ENCODE results near the gene TRAPPC4.

DNA sequence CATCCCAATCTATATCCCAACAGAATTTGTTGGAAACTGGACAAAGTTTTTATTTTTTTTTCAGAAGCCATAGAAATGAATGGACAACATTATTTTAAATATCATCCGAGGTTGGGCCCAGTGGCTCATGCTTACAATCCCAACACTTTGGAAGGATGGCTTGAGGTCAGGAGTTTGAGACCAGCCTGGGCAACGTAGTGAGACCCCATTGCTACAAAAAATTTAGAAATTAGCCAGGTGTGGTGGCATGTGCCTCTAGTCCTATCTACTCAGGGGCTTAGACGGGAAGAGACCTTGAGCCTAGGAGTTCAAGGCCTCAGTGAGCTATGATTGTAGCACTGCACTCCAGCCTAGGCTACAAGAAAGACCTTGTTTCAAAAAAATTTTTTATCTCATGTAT, 16.2 kb downstream of the TRAPPC4 start:
- TF ChIP-seq, protein P1, sequence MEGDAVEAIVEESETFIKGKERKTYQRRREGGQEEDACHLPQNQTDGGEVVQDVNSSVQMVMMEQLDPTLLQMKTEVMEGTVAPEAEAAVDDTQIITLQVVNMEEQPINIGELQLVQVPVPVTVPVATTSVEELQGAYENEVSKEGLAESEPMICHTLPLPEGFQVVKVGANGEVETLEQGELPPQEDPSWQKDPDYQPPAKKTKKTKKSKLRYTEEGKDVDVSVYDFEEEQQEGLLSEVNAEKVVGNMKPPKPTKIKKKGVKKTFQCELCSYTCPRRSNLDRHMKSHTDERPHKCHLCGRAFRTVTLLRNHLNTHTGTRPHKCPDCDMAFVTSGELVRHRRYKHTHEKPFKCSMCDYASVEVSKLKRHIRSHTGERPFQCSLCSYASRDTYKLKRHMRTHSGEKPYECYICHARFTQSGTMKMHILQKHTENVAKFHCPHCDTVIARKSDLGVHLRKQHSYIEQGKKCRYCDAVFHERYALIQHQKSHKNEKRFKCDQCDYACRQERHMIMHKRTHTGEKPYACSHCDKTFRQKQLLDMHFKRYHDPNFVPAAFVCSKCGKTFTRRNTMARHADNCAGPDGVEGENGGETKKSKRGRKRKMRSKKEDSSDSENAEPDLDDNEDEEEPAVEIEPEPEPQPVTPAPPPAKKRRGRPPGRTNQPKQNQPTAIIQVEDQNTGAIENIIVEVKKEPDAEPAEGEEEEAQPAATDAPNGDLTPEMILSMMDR (IDR thresholded peaks at IDR 0.05) = no peak
- TF ChIP-seq POLR2A (IDR thresholded peaks at IDR 0.05) = no peak
- no peak for TF ChIP-seq POLR2AphosphoS5 (IDR thresholded peaks at IDR 0.05)
